ENCODE results near the gene PPP1R13B. TPM values are rescaled to one million over a fixed set of nuclear protein-coding genes. Genes with fewer than 3 reads are reported as not detected.

PPP1R13B gene
- polyA plus RNA-seq, 1 of the 3 experiments (the other 2 are of a cell fraction): 5.7 TPM

DNA sequence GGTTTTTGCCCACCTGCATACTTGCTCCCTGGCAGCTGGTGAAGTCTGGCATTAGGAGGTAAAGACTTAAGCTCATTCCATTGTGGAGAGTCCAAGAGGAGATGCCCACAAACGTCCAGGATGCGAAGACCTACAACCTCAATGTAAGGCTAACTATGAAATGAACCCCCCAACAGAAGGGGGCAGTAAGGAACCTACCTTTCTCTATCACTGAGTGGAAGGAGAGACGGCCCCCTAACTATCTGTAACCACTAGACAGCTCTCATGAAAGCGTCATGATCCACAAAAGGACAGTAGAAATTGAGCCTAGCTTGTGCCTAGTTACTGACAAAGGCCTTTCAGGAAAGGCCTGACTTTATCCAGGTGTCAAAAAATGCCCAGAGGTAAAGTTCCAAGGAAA lies 76.5 kb downstream of the PPP1R13B start (continued):
- no peak for TF ChIP-seq SMC3 (IDR thresholded peaks at IDR 0.05; ENCODE audit: low read depth, low read length)
- TF ChIP-seq PBX3 (IDR thresholded peaks at IDR 0.05): no peak
- TF ChIP-seq POLR2AphosphoS5 (IDR thresholded peaks at IDR 0.05; ENCODE audit: low read depth, low read length): no peak
- TF ChIP-seq, protein P1, sequence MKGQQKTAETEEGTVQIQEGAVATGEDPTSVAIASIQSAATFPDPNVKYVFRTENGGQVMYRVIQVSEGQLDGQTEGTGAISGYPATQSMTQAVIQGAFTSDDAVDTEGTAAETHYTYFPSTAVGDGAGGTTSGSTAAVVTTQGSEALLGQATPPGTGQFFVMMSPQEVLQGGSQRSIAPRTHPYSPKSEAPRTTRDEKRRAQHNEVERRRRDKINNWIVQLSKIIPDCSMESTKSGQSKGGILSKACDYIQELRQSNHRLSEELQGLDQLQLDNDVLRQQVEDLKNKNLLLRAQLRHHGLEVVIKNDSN (IDR thresholded peaks at IDR 0.05; ENCODE audit: borderline replicate concordance, low read depth): no peak
- TF ChIP-seq TCF12 (IDR thresholded peaks at IDR 0.05): no peak
- no peak for TF ChIP-seq EP300 (IDR thresholded peaks at IDR 0.05; ENCODE audit: borderline replicate concordance in 1 of 2, low read depth in 1 of 2, low read length in 1 of 2)
- TF ChIP-seq SIN3A (IDR thresholded peaks at IDR 0.05; ENCODE audit: borderline replicate concordance, low read depth, low read length): no peak

DNA sequence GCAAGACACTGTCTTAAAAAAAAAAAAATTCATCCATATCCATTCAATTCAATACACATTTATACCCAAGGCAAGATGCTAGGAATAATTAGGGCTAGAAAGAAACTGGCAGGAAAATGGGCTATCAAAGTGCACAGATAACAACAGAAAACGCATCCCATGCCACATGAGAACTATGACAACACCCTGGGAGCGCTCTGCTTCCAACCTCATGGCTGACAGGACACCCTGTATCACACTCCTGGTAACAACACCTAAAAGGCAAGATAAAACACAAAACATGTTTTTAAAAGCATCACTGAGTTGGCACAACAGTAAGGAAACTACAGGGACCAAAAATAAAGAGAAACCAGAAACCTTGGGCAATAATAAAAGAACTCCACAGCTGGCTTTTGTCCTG lies 76.9 kb downstream of the PPP1R13B start:
- no peak overlapping the region for H3K9ac ChIP-seq
- H3K9me2 ChIP-seq: no peaks in the 10 kb centered on the region
- no peaks in the 10 kb centered on the region for H4K20me1 ChIP-seq (ENCODE audit: insufficient read depth)
- H3K4me2 ChIP-seq: no peak overlapping the region
- H3F3A ChIP-seq (replicated peaks; ENCODE audit: insufficient read depth): no peaks in the 10 kb centered on the region
- H3K79me2 ChIP-seq (ENCODE audit: insufficient read depth): no peaks in the 10 kb centered on the region
- H3K4me3 ChIP-seq (ENCODE audit: low read depth in 2 of 2, low read length in 1 of 2): no peak overlapping the region
- H3K4me1 ChIP-seq (ENCODE audit: control insufficient read depth in 1 of 2, insufficient read depth in 2 of 2, low read depth in 1 of 2, low read length in 1 of 2): no peaks in the 10 kb centered on the region
- no peak overlapping the region for H3K27ac ChIP-seq (ENCODE audit: low read depth in 2 of 2, low read length in 1 of 2)
- no peak for DNase-seq
- no peak overlapping the region for H2AFZ ChIP-seq (ENCODE audit: low read depth)
- ChIA-PET POLR2A (no interaction called here), CTCF (interaction anchor here (0.6 kb wide), 1 partner anchor 421 kb away, joined by 4 read pairs; no protein-coding TSS in a partner anchor)
- TF ChIP-seq NFIC (IDR thresholded peaks at IDR 0.05; ENCODE audit: borderline replicate concordance) (no peak), GATA2 (CRISPR knock-in tag; IDR thresholded peaks at IDR 0.05) (no peak), USF2 (IDR thresholded peaks at IDR 0.05; ENCODE audit: borderline replicate concordance, low read depth, low read length) (no peak), TEAD4 (IDR thresholded peaks at IDR 0.05; ENCODE audit: borderline replicate concordance, insufficient read depth) (no peak)
- peaks cover 0 to 11% of the 10 kb centered on the region in 2 experiments for H3K36me3 ChIP-seq (replicated peaks in 1 of 2; ENCODE audit: control insufficient read depth in 1 of 2, insufficient read depth in 2 of 2, low read length in 1 of 2)
- no peaks in the 10 kb centered on the region for H3K27me3 ChIP-seq (ENCODE audit: insufficient read depth)
- H3K9me3 ChIP-seq: no peaks in the 10 kb centered on the region
- 82% methylated on average over 2 of the region's 2 CpGs for WGBS (ENCODE audit: low lambda C conversion rate)

DNA sequence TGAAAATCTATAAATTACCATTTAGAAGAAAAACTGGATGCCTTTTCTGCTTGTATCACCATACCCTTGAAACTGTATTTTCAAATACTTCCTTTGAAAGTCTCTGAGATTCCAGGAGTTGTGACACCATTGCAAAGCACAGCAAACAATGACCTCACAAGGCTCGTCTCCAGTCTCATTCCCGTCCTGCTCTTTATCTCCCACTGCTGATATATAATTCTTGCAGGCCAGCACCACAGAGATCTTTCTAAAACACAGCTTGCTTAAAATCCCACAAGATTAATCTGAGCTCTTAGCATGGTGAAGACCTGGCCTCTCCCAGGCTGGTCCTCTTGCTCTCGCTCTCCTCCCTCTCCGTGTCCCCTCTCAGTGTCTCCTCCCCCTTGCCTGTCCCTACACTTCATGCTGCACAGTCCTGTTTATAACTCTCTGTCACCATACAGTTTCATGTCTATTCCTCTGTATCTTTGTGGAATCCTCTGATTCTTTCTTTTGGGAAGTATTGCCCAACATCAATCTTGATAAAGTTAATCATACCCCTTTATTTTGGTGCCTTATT lies 80.0 kb downstream of the PPP1R13B start:
- H3K79me2 ChIP-seq (ENCODE audit: insufficient read depth): no peaks in the 10 kb centered on the region
- H2AFZ ChIP-seq (ENCODE audit: low read depth): no peak overlapping the region
- H3K4me3 ChIP-seq (ENCODE audit: low read depth in 2 of 2, low read length in 1 of 2): no peak overlapping the region
- peaks cover 4% of the 10 kb centered on the region for H3F3A ChIP-seq (replicated peaks; ENCODE audit: insufficient read depth)
- no peak overlapping the region for H3K9ac ChIP-seq
- peaks cover 0 to 13% of the 10 kb centered on the region in 2 experiments for H3K36me3 ChIP-seq (replicated peaks in 1 of 2; ENCODE audit: control insufficient read depth in 1 of 2, insufficient read depth in 2 of 2, low read length in 1 of 2)
- H3K27ac ChIP-seq (ENCODE audit: low read depth in 2 of 2, low read length in 1 of 2): no peak overlapping the region
- H4K20me1 ChIP-seq (ENCODE audit: insufficient read depth): no peaks in the 10 kb centered on the region
- H3K4me2 ChIP-seq: no peak overlapping the region
- H3K4me1 ChIP-seq (ENCODE audit: control insufficient read depth in 1 of 2, insufficient read depth in 2 of 2, low read depth in 1 of 2, low read length in 1 of 2): no peaks in the 10 kb centered on the region
- ChIA-PET POLR2A (no interaction called here), CTCF (interaction anchor here (0.8 kb wide), 1 partner anchor 11 kb away, joined by 3 read pairs; no protein-coding TSS in a partner anchor)
- no peak for DNase-seq
- TF ChIP-seq MEF2A (IDR thresholded peaks at IDR 0.05; ENCODE audit: borderline replicate concordance, low read depth) (no peak), ELF1 (IDR thresholded peaks at IDR 0.05) (no peak), USF2 (IDR thresholded peaks at IDR 0.05; ENCODE audit: borderline replicate concordance, low read depth, low read length) (no peak), RCOR1 (IDR thresholded peaks at IDR 0.05; ENCODE audit: low read length) (no peak), FOXM1 (IDR thresholded peaks at IDR 0.05; ENCODE audit: low read depth) (no peak)
- TF ChIP-seq, protein P2, sequence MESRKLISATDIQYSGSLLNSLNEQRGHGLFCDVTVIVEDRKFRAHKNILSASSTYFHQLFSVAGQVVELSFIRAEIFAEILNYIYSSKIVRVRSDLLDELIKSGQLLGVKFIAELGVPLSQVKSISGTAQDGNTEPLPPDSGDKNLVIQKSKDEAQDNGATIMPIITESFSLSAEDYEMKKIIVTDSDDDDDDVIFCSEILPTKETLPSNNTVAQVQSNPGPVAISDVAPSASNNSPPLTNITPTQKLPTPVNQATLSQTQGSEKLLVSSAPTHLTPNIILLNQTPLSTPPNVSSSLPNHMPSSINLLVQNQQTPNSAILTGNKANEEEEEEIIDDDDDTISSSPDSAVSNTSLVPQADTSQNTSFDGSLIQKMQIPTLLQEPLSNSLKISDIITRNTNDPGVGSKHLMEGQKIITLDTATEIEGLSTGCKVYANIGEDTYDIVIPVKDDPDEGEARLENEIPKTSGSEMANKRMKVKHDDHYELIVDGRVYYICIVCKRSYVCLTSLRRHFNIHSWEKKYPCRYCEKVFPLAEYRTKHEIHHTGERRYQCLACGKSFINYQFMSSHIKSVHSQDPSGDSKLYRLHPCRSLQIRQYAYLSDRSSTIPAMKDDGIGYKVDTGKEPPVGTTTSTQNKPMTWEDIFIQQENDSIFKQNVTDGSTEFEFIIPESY (IDR thresholded peaks at IDR 0.05; ENCODE audit: borderline replicate concordance, low read depth): no peak
- TF ChIP-seq, protein P3, sequence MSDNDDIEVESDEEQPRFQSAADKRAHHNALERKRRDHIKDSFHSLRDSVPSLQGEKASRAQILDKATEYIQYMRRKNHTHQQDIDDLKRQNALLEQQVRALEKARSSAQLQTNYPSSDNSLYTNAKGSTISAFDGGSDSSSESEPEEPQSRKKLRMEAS (IDR thresholded peaks at IDR 0.05; ENCODE audit: low read depth): no peak
- no peaks in the 10 kb centered on the region for H3K9me2 ChIP-seq
- 91% methylated on average over 4 of the region's 4 CpGs for WGBS (ENCODE audit: low lambda C conversion rate)
- no peaks in the 10 kb centered on the region for H3K9me3 ChIP-seq
- H3K27me3 ChIP-seq (ENCODE audit: insufficient read depth): no peaks in the 10 kb centered on the region
